ENCODE measurements around the gene HSF2BP.
"Not testable (repeated sequence)": the region's sequence is repeated elsewhere in the genome, so short reads cannot be mapped to it uniquely, and the experiment has no call there.

Gene HSF2BP

DNA sequence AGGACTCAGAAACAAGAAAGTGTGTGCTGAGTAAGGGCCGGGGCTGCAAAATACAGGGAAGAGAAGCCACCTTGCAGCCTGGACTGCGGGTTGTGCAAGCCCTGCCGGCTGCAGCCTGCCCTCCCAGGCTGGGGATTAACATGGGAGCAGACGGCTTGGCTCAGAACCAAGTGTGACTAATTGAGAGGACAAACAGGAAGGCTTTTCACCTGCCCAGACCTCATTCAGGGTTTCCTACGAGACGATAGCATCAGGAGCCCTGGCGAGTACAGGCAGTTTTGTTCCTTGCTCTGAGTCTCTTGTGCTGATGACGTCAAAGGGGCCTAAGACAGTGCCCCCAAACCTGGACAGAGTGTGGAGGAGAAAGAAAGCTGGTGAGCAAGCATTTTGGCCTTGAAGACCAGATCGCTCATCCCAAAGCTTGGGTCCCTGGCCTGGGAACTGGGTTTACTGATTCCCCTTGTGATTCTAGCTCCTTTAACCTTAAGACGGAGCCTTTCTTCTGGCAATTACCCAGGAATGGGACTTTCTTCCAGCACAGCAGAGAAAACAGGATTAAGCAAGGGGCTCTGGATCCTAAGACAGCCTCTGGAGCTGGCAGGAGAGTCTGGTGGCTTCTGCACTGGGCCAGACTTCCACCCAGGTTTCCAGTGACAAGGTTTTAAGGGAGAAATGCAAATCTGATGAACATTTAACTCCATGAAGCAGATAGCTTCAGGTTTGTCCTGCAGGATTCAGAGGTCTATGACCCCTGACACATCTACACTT is 142.2 kb downstream of the HSF2BP start:
- H3K4me3 ChIP-seq (ENCODE audit: low read depth, low read length) = not testable (repeated sequence)

DNA sequence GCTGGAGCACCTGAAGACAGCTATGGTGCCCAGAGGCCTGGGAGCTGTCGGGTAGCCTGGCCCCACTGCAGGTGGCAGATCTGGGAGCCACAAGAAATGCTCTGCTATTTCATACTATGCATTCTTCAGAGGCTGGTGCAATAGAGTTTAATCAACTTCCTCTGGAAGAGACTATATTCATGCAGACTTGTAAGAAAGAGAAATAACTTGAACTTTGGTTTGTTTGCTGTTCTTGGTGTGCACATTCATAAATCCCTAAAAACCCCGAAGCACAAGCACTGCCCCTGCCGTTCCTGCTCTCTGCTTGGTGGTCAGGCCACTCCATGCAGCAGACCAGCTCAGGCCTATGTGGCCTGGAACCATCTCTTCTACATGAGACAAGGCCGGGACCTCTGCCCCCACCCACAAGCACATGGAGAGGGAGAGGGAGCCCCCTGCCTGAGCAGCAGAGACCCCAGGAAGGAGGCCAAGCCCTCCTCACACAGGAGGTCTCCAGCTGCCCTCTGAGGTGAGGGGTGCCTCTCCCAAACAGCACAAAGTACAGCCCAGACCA is 142.9 kb downstream of the HSF2BP start:
- H3K4me3 ChIP-seq (ENCODE audit: low read depth, low read length) = not testable (repeated sequence)

DNA sequence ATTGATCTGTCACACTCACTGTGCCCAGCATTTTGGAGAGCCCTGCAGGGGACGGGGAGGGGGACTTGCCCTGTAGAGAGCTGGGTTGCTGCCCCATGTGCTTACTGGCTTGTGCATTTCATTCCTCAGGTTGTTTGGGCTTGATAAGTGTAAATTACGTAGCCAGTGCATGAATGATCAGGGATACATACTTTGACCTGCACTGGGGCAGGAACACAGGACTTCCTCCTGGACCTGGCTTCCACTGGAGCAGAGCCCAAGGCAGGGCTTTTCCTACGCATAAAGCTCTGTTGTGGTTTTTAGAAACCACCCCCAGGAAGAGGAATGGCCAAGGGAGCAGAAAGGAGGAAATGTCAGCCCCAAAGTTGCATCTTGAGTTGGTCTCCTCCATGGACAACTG is 144.5 kb downstream of the HSF2BP start:
- not testable (repeated sequence) for H3K4me3 ChIP-seq (ENCODE audit: low read depth, low read length)

DNA sequence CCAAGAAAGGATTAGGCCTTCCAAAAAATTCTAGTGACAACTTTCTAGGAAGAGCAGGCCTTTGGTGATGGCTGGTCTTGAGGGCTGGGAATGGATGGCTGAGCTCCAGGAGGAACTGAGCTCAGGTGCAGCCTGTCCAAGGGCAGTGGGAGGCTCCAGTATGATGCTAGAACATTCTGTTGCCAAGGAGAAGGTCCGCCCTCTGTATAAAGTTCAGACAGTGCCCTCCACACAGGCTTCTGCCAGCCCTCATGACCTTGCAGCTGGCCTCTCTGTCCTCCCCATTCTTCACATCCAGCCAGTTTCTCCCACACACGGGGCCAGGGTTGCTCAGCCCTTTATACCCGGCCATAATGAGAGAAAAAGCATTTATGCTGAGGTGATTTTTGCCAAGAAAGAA is 146.3 kb downstream of the HSF2BP start:
- H3K4me3 ChIP-seq (ENCODE audit: low read depth, low read length) = not testable (repeated sequence)

DNA sequence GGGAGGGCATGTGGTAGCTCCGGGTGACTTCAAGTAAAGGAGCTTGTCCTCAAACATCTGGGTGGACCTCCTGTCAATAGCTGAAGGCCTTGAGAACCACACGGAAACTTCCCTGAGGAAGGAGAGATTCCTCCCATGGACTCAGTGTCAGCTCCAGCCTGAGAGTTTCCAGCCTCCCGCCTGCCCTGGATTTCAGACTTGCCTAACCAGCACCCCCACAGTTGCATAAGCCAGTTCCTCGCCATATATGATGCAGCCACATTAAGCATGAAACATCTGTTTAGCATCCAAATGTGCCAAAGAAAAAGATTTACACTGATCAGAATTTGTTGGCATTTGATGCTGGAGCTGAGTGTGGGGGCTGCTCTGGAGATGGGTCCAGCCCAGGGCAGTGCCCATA is 148.1 kb downstream of the HSF2BP start:
- H3K4me3 ChIP-seq (ENCODE audit: low read depth, low read length) = not testable (repeated sequence)

DNA sequence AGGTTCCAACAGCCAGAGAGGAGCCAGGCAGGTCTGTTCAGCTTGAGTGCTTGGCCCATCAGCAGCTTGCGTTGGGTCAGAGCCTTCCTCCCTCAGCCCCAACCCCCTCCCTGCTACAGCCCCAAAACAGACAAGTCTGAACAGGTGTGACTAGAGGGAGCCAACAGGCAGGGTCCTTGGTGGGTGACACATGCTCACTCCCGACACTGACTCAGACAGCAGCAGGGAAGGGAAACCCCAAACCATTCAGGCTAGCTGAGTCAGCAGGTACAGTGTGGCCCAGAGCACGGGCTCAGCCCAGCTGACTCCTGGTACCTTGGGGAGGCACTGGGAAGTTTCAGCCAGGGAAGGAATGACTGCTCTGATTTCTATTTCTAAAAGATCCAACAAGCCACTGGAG is 148.6 kb downstream of the HSF2BP start:
- H3K4me3 ChIP-seq (ENCODE audit: low read depth, low read length) = not testable (repeated sequence)

DNA sequence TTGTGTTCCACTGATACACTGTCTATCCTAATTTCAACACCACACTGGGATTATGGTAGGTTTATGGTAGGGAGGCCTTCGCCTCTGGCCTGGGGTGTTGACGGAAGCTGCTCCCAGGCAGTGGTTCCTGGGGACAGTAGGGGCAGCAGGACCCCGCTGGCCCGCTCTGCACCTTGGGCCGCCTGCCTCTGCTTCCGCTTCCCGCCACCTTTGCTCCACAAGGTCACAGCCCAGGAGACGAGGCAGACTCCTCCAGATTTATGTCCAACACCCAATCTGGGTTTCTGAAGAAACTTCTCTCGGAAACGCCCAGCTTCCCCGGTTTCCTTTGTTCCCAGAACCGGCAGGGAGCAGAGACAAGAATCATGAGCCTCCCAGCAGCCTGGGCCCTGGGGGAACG is 155.4 kb downstream of the HSF2BP start:
- H3K4me3 ChIP-seq (ENCODE audit: low read depth, low read length) = not testable (repeated sequence)

DNA sequence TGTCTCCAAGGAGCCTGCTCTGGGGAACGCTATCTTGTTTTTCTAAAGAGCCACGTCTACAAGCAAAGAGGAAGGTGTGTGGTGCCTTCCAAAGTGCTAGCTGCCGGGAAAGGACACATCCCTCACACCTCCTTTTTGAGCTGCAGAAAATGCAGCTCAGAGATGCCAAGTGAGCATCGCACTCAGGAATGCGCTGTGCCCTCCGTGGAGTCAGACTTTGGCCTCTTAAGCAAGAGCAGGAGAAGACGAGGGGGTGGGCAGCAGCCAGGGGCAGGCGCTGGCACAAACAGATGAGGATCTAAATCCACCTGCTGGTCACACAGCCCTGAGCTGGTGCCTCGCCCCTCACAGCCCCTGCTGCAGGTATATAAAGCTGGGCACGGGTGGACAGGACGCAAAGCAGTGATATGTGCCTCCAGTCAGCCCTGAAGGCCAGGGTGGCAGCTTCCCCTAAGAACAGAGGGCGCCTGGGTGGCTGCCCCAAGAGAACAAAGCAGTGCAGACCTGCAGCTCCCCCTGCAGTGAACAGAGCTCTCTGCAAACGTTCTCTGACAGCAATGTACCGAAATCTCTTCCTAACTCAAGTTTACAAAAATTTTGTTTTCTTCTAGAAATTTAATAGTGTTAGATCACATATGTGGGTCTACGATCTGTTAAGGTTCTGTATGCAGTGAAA is 156.1 kb downstream of the HSF2BP start:
- H3K4me3 ChIP-seq (ENCODE audit: low read depth, low read length) = not testable (repeated sequence)

DNA sequence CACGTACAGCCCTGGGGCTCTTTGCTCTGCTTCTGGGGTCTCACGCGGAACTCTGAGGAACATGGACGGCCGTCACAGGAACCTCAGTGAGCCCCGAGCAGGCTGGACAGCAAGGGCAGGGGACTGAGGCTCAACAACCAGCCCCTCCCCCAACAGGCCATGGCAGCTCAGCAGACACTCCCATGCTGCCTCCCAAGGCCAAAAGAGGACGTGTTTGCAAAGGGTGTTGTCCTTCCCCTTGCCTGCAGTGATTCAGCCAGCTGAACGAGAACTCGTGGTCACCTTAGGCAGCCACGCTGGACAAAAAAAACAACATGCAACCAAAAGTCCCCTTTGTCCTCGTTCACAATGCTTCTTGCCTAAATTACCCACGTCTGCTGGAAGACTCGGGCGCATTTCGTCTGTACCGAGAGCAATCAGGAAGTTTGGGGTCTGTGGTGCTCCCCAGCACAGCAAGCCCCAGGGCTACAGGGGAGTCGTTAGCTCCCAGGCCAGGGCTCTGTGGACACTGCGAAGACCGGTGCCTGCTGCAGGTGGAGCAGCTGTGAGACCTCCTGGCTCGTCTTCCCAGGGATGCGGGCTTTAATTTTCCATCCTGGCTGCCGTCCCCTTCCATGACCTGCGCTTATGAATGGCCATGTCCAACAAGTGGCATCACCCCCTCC is 156.7 kb downstream of the HSF2BP start:
- not testable (repeated sequence) for H3K4me3 ChIP-seq (ENCODE audit: low read depth, low read length)

DNA sequence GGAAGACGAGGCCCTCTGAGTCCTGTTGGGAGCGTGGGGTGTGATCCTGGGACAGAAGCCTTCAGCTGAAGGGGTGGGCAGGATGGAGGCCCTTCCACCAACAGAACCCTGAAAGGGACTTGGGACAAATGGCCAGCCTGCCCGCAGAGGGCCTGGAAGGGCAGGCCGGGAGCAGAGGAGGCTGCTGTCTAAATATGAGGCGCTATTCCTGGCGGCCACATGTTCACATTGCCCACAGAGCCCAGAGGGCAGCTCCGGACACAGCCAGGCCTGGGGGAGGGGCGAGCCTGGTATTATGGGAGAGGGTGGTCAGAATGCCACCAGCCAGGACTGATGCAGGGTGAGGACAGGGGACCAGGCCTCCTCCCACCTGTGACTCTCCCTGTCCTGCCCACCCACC is 160.4 kb downstream of the HSF2BP start:
- H3K4me3 ChIP-seq (ENCODE audit: low read depth, low read length) = not testable (repeated sequence)

DNA sequence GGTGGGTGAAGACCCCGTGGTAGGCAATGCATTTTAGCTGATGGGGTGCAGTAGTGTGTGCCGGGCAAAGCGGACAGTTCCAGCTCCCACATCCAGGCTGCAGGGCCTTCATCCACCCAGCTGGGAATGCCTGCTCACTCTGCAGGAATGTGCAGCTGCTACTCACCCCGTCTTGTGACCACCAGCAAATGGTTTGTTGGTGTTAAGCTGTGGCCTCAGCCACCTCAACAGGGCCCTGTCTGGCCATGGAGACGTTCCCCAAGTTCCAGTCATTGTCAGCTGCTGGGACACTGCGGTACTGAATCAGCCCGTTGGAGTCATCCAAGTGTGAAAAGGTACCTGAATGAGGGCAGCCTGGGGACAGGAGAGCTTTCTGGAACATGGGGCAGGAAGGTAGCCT is 161.2 kb downstream of the HSF2BP start:
- H3K4me3 ChIP-seq (ENCODE audit: low read depth, low read length) = not testable (repeated sequence)

DNA sequence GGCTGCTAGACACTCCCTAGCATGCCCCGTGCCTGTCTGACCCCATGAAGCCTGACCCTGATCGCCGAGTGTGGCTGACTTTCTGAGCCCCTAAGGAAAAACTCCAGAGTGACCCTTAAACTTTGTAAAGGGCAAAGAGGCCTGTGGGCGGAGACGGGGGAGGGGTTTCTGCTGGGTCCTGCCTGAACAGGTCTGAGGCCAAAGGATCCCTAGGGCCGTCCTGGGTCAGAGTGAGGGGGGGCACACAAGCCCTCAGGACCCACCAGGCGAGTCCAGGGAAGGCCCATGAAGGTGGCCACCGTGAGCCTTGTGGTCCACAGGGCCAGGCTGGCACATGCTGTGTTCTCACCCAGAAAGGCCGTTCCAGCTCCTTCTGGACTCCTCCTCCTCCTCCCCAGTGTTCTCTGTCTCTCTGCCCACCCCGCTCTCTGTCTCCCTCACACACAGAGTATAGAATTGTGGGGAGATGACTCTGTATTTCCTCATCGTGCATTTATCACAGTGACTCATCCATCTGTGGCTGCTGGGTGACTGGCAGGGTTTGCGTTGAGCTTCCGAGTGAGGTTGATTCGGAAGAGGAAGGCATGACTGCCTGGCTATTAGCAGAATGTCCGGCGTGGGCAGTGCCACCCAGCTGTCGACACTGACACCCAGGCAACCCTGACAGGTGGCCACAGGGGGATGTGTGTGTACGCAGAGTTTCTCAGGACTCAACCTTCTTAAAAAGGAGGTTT is 164.8 kb downstream of the HSF2BP start:
- H3K4me3 ChIP-seq (ENCODE audit: low read depth, low read length) = not testable (repeated sequence)

DNA sequence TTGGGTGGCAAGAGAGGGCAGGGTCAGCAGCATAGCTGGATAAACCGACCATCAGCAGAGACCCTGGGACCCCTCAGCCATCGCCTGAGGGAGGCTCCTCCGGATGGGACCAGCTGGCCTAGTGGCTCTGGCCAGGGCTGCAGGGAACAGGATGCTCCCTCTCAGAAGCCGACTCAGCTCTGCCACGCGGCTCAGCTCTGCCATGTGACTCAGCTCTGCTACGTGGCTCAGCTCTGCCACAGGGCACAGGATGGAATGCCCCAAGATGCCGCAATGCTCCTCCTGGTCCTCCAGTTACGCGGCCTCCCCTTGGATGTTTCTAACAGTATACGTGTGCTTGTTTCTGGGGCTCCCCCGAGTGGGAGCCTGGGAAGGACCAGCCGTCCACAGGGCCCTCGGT is 165.8 kb downstream of the HSF2BP start:
- H3K4me3 ChIP-seq (ENCODE audit: low read depth, low read length) = not testable (repeated sequence)

DNA sequence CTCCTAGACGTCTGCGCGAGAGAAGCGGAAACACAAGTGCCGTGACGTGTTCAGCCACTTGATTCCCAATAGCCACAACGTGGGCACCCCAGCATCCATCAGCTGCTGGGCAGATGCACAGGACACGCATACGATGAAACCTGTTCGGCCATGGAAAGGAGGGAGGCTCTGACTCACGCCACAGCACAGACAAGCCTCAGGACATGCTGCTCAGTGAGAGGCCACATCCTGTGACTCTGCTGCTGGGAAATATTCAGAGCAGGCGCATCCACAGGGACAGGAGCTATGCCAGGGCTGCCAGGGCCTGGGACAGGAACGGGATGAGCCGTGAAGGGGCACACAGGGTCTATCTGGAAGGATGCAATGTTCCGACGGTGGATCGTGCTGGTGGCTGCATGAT is 171.1 kb downstream of the HSF2BP start:
- not testable (repeated sequence) for H3K4me3 ChIP-seq (ENCODE audit: low read depth, low read length)

DNA sequence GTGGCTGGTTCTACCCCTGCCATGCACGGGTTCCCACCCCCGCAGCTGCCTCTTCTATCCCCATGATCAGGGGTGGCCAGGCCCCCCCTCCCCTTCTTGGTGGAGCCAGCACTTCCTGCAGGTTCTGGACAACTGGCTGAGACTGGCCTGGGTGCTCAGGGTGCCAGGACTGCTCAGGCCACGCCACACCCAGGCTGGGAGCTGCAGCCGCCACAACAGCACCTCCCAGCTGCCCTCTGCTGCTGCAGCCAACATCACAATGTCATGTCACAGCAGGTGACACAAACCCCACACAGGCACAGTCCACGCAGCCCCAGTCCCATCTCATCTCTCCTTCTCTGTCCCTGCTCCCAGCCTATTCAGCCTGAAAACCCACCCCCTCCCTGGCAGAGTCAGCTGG is 173.2 kb downstream of the HSF2BP start:
- not testable (repeated sequence) for H3K4me3 ChIP-seq (ENCODE audit: low read depth, low read length)

DNA sequence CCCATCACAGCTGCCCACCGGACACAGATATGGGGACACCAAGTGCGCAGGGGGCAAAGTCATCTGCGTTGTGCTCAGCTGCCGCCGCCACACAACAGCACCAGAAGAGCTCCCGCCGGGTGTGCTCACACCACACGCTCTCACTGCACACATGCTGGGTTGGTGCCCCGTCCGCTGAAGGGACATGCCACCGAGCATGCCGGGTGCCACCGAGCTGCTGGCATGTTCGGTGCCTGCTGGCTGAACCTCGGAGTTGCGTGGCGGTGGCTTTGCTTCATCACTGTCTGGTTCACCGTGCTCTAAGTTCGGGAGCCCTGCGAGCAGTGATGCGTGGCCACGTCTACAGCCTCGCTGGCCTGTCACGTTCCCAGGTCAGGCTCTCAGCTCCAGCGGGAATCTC is 174.3 kb downstream of the HSF2BP start:
- not testable (repeated sequence) for H3K4me3 ChIP-seq (ENCODE audit: low read depth, low read length)

DNA sequence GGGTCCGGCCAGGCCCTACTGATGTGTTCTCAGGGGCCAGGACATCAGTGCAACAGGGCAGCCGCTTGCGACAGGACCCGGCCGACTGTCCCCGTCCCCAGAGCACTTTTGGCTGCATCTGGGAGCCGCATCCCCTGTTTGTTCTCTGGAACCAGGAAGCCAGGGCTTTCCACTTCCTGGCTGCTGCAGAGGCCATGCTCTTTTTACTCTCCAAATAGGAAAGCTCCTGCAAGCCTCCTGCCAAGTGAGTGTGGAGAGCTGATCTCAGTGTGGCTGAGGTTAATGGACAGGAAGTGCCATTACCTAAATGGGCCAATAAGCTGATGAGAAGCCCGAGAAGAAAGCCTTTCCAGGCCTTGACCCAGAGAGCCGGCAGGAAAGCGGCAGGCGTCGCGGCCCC is 180.1 kb downstream of the HSF2BP start:
- H3K4me3 ChIP-seq (ENCODE audit: low read depth, low read length) = not testable (repeated sequence)

Measured in GM12875 (cell line).